Daoy (cell line): ENCODE measurements around the gene PEPD. TPM values are rescaled to one million over a fixed set of nuclear protein-coding genes. Genes with fewer than 3 reads are reported as not detected.

ENCODE experiments used
- DNase-seq: peaks from one replicate; pipeline ENCODE4 v3.0.0-alpha.2; 2015; ENCODE audit warnings: low read depth
- total RNA-seq: library from RNA; depleted of rRNA; stranded (reverse); fragments of >200 nt; shearing (Covaris generic); gene quantifications from 2 replicates; pipeline ENCODE4 v1.2.3, GENCODE V29; 2014

Gene PEPD
- total RNA-seq, 1 experiment from 2014 or later, result 87.3 TPM

GRCh38 chr19:33362508-33363228 lies 158.9 kb downstream of the PEPD start:
- no peak for DNase-seq

GRCh38 chr19:33359581-33359980 lies 162.0 kb downstream of the PEPD start:
- no peak for DNase-seq

GRCh38 chr19:33358408-33358807 lies 163.2 kb downstream of the PEPD start:
- no peak for DNase-seq

GRCh38 chr19:33357556-33357955 lies 164.0 kb downstream of the PEPD start:
- DNase-seq, result no peak

GRCh38 chr19:33355535-33355934 lies 166.1 kb downstream of the PEPD start:
- DNase-seq, result no peak

GRCh38 chr19:33350538-33351309 lies 170.9 kb downstream of the PEPD start:
- peak; percentile 70 for DNase-seq

- DNase-seq, result no peak
Observed at GRCh38 chr19:33349319-33350289, 172.0 kb downstream of the PEPD start.

GRCh38 chr19:33348301-33349010 lies 173.1 kb downstream of the PEPD start:
- peak; percentile 14 for DNase-seq

- DNase-seq, result no peak
Observed at GRCh38 chr19:33347300-33347699, 174.3 kb downstream of the PEPD start.

GRCh38 chr19:33346665-33347064 lies 174.9 kb downstream of the PEPD start:
- no peak for DNase-seq

GRCh38 chr19:33345163-33345562 lies 176.4 kb downstream of the PEPD start:
- no peak for DNase-seq

GRCh38 chr19:33344573-33344925 lies 177.0 kb downstream of the PEPD start:
- DNase-seq, result no peak

- DNase-seq, result peak; percentile 10
Observed at GRCh38 chr19:33343859-33344572, 177.6 kb downstream of the PEPD start.

- DNase-seq, result no peak
Observed at GRCh38 chr19:33343301-33343700, 178.3 kb downstream of the PEPD start.

- no peak for DNase-seq
Observed at GRCh38 chr19:33340991-33341390, 180.6 kb downstream of the PEPD start.

- peak; percentile 63 for DNase-seq
Observed at GRCh38 chr19:33339016-33339984, 182.3 kb downstream of the PEPD start.
